GM12878 (cell line): ENCODE measurements around the gene COL1A1. TPM values are rescaled to one million over a fixed set of nuclear protein-coding genes. Genes with fewer than 3 reads are reported as not detected.

Source experiments
- BCL11A ChIP-seq: IDR thresholded peaks from 2 replicates; pipeline ENCODE4 v1.6.1; 2011; ENCODE audit warnings: low read depth, low read length
- BHLHE40 ChIP-seq, 2 experiments: fragments of 450-650 bp in 1 of 2; IDR thresholded peaks; 2 replicates each; pipeline ENCODE4 v1.6.1; 2011 to 2017; ENCODE audit warnings: low read depth in 2 of 2, borderline replicate concordance in 1 of 2, improper control_type of control experiment in 1 of 2, low read length in 1 of 2, mild to moderate bottlenecking in 1 of 2
- EZH2 ChIP-seq: IDR thresholded peaks from 2 replicates; pipeline ENCODE4 v1.6.1; 2012; ENCODE audit warnings: low read depth, mild to moderate bottlenecking, control low read depth, inconsistent platforms, low read length, borderline replicate concordance; ENCODE audit not compliant: control insufficient read depth
- FOXM1 ChIP-seq: IDR thresholded peaks from 2 replicates; pipeline ENCODE4 v1.6.1; 2012; ENCODE audit warnings: low read depth, mild to moderate bottlenecking, inconsistent platforms, low read length, moderate library complexity
- IKZF2 ChIP-seq, 2 experiments: fragments of 450-650 bp; IDR thresholded peaks; 2 replicates each; pipeline ENCODE4 v1.6.1; 2017; ENCODE audit warnings: mild to moderate bottlenecking in 2 of 2, moderate library complexity in 2 of 2
- NBN ChIP-seq: fragments of 450-650 bp; IDR thresholded peaks from 2 replicates; pipeline ENCODE4 v1.6.1; 2016
- NR2C2 ChIP-seq: IDR thresholded peaks from 2 replicates; pipeline ENCODE4 v1.6.1; 2011; ENCODE audit warnings: borderline replicate concordance, low read depth; ENCODE audit not compliant: control insufficient read depth, insufficient read length
- POLR2AphosphoS5 ChIP-seq: IDR thresholded peaks from 2 replicates; pipeline ENCODE4 v1.6.1; 2011; ENCODE audit warnings: mild to moderate bottlenecking, low read length, inconsistent platforms
- SMARCA5 ChIP-seq: fragments of 450-650 bp; IDR thresholded peaks from 2 replicates; pipeline ENCODE4 v1.6.1; 2017; ENCODE audit warnings: mild to moderate bottlenecking
- TCF3 ChIP-seq: IDR thresholded peaks from 2 replicates; pipeline ENCODE4 v1.6.1; 2012; ENCODE audit warnings: low read depth, mild to moderate bottlenecking, low read length, borderline replicate concordance; ENCODE audit not compliant: insufficient read depth
- polyA plus RNA-seq, 11 experiments: library from polyadenylated mRNA; depleted of rRNA in 4 of 11; unstranded in 6 of 11; stranded (reverse) in 5 of 11; fragments of >200 nt; fragmentation: Nextera tagmentation in 4 of 11; fragmentation: Illumina TruSeq in 1 of 11; extraction: Ambion mirVana in 4 of 11; extraction: Trizol in 1 of 11; gene quantifications; 1 replicate in 1 of 11; 2 replicates in 10 of 11; pipeline versions ENCODE4 v1.2.1 to v1.2.3, GENCODE V29; 2011 to 2016; ENCODE audit warnings: inconsistent platforms in 2 of 11, missing spikeins in 2 of 11, low read depth in 1 of 11
- total RNA-seq, 4 experiments: library from RNA; depleted of rRNA in 3 of 4; stranded (reverse); fragments of >200 nt in 3 of 4; fragmentation: Illumina TruSeq in 1 of 4; extraction: Trizol in 1 of 4; gene quantifications; 2 replicates each; pipeline versions ENCODE4 v1.2.1 to v1.2.3, GENCODE V29; 2013 to 2021
- TF ChIP-seq, protein P1 (sequence below): fragments of 450-650 bp; IDR thresholded peaks from 2 replicates; pipeline ENCODE4 v1.6.1; 2018; ENCODE audit warnings: borderline replicate concordance, mild to moderate bottlenecking; ENCODE audit not compliant: partially characterized antibody
- TF ChIP-seq, protein P2 (sequence below): fragments of 450-650 bp; IDR thresholded peaks from 2 replicates; pipeline ENCODE4 v1.6.1; 2017; ENCODE audit warnings: mild to moderate bottlenecking, low read depth, inconsistent platforms; ENCODE audit not compliant: poor library complexity, severe bottlenecking

The COL1A1 gene
- total and polyA plus RNA-seq, 10 of the 15 experiments (the other 5 are each of a cell fraction or from before 2014, with no cell fraction given): 0.18 to 7.7 (median 2.3) TPM

DNA sequence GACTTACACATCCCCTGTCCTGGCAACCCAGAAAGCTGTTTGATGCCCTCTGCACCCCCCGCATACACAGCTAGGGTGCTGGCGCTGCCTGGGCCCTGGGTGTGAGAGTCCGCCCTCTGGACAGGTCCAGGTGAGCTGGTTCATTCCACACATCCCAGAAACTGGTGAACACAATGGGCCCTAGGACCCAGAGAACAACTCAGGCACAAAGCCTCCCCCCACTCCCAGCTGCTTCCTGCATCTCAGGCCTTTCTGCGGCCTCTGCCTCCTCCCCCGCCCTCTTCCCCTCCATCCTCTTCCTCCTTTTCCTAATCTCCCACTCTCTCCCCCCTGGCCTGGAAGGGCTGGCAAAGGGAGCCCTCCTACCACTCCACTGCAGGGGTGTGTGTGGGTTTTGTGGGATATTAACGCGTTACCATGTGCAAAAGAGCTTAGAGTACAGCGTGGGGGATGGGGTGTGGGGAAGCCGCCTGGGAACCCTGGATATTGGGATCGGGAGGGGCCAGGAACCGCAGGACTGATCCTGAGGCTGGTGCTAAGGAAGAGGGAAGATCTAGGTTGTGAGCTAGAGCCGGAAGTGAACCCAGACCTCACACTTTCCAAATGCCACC lies 49.4 kb downstream of the COL1A1 start (continued):
- TF ChIP-seq BCL11A (0 out of 2 replicates have a peak, but pooled peaks have one; percentile 47), EZH2 (no peak), NBN (peak; percentile 94), NR2C2 (no peak), BHLHE40 (IDR thresholded peaks at IDR 0.05; ENCODE audit: borderline replicate concordance in 1 of 2, low read depth in 2 of 2, low read length in 1 of 2) (peak in 1 of 2 experiments; percentile 44; a peak in 1 of 4 replicates), FOXM1 (no peak), SMARCA5 (peak; percentile 41; the same call in 1 of the 2 replicates), POLR2AphosphoS5 (0 out of 2 replicates have a peak, but pooled peaks have one; percentile 49), IKZF2 (IDR thresholded peaks at IDR 0.05) (peak; percentile 98), TCF3 (peak; percentile 86; the same call in 1 of the 2 replicates)
- TF ChIP-seq, protein P1, sequence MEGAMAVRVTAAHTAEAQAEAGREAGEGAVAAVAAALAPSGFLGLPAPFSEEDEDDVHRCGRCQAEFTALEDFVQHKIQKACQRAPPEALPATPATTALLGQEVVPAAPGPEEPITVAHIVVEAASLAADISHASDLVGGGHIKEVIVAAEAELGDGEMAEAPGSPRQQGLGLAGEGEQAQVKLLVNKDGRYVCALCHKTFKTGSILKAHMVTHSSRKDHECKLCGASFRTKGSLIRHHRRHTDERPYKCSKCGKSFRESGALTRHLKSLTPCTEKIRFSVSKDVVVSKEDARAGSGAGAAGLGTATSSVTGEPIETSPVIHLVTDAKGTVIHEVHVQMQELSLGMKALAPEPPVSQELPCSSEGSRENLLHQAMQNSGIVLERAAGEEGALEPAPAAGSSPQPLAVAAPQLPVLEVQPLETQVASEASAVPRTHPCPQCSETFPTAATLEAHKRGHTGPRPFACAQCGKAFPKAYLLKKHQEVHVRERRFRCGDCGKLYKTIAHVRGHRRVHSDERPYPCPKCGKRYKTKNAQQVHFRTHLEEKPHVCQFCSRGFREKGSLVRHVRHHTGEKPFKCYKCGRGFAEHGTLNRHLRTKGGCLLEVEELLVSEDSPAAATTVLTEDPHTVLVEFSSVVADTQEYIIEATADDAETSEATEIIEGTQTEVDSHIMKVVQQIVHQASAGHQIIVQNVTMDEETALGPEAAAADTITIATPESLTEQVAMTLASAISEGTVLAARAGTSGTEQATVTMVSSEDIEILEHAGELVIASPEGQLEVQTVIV: peak; percentile 90
- TF ChIP-seq, protein P2, sequence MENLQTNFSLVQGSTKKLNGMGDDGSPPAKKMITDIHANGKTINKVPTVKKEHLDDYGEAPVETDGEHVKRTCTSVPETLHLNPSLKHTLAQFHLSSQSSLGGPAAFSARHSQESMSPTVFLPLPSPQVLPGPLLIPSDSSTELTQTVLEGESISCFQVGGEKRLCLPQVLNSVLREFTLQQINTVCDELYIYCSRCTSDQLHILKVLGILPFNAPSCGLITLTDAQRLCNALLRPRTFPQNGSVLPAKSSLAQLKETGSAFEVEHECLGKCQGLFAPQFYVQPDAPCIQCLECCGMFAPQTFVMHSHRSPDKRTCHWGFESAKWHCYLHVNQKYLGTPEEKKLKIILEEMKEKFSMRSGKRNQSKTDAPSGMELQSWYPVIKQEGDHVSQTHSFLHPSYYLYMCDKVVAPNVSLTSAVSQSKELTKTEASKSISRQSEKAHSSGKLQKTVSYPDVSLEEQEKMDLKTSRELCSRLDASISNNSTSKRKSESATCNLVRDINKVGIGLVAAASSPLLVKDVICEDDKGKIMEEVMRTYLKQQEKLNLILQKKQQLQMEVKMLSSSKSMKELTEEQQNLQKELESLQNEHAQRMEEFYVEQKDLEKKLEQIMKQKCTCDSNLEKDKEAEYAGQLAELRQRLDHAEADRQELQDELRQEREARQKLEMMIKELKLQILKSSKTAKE: peak; percentile 45
